HUES64 (cell line): ENCODE measurements around the gene OR6T1. TPM values are rescaled to one million over a fixed set of nuclear protein-coding genes. Genes with fewer than 3 reads are reported as not detected.

ENCODE experiments used
- H3K27ac ChIP-seq: 2 replicates; pipeline ENCODE4 v1.7.0; 2013; ENCODE audit warnings: low read depth, low read length, inconsistent platforms
- H3K27me3 ChIP-seq: 2 replicates; pipeline ENCODE4 v1.6.1; 2013; ENCODE audit warnings: mild to moderate bottlenecking, low read length; ENCODE audit not compliant: insufficient read depth
- H3K36me3 ChIP-seq: 2 replicates; pipeline ENCODE4 v1.6.1; 2013; ENCODE audit warnings: mild to moderate bottlenecking, low read length; ENCODE audit not compliant: insufficient read depth
- H3K4me1 ChIP-seq: 2 replicates; pipeline ENCODE4 v1.6.1; 2013; ENCODE audit warnings: mild to moderate bottlenecking, low read length, moderate library complexity; ENCODE audit not compliant: insufficient read depth
- H3K4me3 ChIP-seq: 2 replicates; pipeline ENCODE4 v1.5.1; 2013; ENCODE audit warnings: mild to moderate bottlenecking, low read length, moderate library complexity
- H3K9ac ChIP-seq: 2 replicates; pipeline ENCODE4 v1.6.1; 2013; ENCODE audit warnings: mild to moderate bottlenecking, low read depth, low read length
- H3K9me3 ChIP-seq: 2 replicates; pipeline ENCODE4 v1.6.1; 2013; ENCODE audit warnings: low read depth, low read length; ENCODE audit not compliant: insufficient read depth
- WGBS: fragments of 150-250, 120-280 bp; methylation state at CpG from one replicate; pipeline ENCODE4 v1.1.7; 2013; ENCODE audit warnings: missing lambda C conversion rate; 5-methylcytosine and 5-hydroxymethylcytosine counted together
- polyA plus RNA-seq, 2 experiments: library from polyadenylated mRNA; stranded (reverse); fragments of 50-300 nt; gene quantifications; one replicate each; pipeline ENCODE4 v1.2.3, GENCODE V29; 2013

Gene OR6T1
- not detected for polyA plus RNA-seq (2013, experiment 1 of 2)
- not detected for polyA plus RNA-seq (2013, experiment 2 of 2)

GRCh38 chr11:123943738-123944137 is at the start of gene OR6T1:
OR6T1 (minus strand) TSS chr11:123943838; CDS start chr11:123943838, 0 bp downstream.
- H3K4me1 ChIP-seq, result no peaks in the 10 kb centered on the region
- H3K27ac ChIP-seq, result no peak within 1 kb of the TSS
- no CpG with 5 or more reads among the region's 3 CpGs for WGBS
- no peak within 1 kb of the TSS for H3K4me3 ChIP-seq
- H3K9ac ChIP-seq, result no peak within 1 kb of the TSS
- no peaks in the 10 kb centered on the region for H3K27me3 ChIP-seq
- no peaks in the 10 kb centered on the region for H3K36me3 ChIP-seq
- no peaks in the 10 kb centered on the region for H3K9me3 ChIP-seq

- Histone ChIP-seq H3K9me3 (no peaks in the 10 kb centered on the region), H3K4me3 (no peak overlapping the region), H3K9ac (no peak overlapping the region), H3K4me1 (peaks cover 5% of the 10 kb centered on the region; the same call in 1 of the 2 replicates), H3K27me3 (no peaks in the 10 kb centered on the region), H3K27ac (no peak overlapping the region), H3K36me3 (no peaks in the 10 kb centered on the region)
- 93% methylated on average over 4 of the region's 5 CpGs for WGBS
These were observed 35.7 kb upstream of the OR6T1 start for GRCh38 chr11:123979311-123979710.

- no peak within 1 kb of the TSS for H3K27ac ChIP-seq
These were observed 34.2 kb upstream of the OR6T1 start, which contains the start of gene OR10S1 for GRCh38 chr11:123977731-123978347. OR10S1 (minus strand) TSS chr11:123977781; CDS start chr11:123977664, 117 bp downstream.

GRCh38 chr11:123976770-123977560 is 33.3 kb upstream of the OR6T1 start:
- Histone ChIP-seq H3K27me3 (no peaks in the 10 kb centered on the region), H3K4me3 (no peak overlapping the region), H3K4me1 (peaks cover 5% of the 10 kb centered on the region; the same call in 1 of the 2 replicates), H3K9ac (no peak overlapping the region), H3K9me3 (no peaks in the 10 kb centered on the region), H3K36me3 (no peaks in the 10 kb centered on the region), H3K27ac (no peak overlapping the region)
- WGBS, result 95% methylated on average over 18 of the region's 18 CpGs

More at GRCh38 chr11:123977731-123978347, 34.2 kb upstream of the OR6T1 start, which contains the start of gene OR10S1:
- H3K9ac ChIP-seq, result no peak within 1 kb of the TSS
- H3K27me3 ChIP-seq, result no peaks in the 10 kb centered on the region
- no peaks in the 10 kb centered on the region for H3K9me3 ChIP-seq
- no peak within 1 kb of the TSS for H3K4me3 ChIP-seq
- peaks cover 5% of the 10 kb centered on the region; the same call in 1 of the 2 replicates for H3K4me1 ChIP-seq
- no peaks in the 10 kb centered on the region for H3K36me3 ChIP-seq

- Histone ChIP-seq H3K4me1 (no peaks in the 10 kb centered on the region), H3K36me3 (no peaks in the 10 kb centered on the region), H3K4me3 (no peak overlapping the region), H3K9ac (no peak overlapping the region), H3K27ac (no peak overlapping the region), H3K9me3 (no peaks in the 10 kb centered on the region), H3K27me3 (no peaks in the 10 kb centered on the region)
- WGBS, result 100% methylated on average over 1 of the region's 1 CpG
These were observed 30.2 kb upstream of the OR6T1 start for GRCh38 chr11:123973816-123974215.

GRCh38 chr11:123956752-123957151 is 13.1 kb upstream of the OR6T1 start:
- H3K4me3 ChIP-seq, result no peak overlapping the region
- no peaks in the 10 kb centered on the region for H3K4me1 ChIP-seq
- H3K27ac ChIP-seq, result no peak overlapping the region
- H3K9me3 ChIP-seq, result peaks cover 5% of the 10 kb centered on the region; the same call in 1 of the 2 replicates
- H3K27me3 ChIP-seq, result no peaks in the 10 kb centered on the region
- no peak overlapping the region for H3K9ac ChIP-seq
- no peaks in the 10 kb centered on the region for H3K36me3 ChIP-seq

GRCh38 chr11:123945132-123945531 is 1.5 kb upstream of the OR6T1 start:
- Histone ChIP-seq H3K36me3 (no peaks in the 10 kb centered on the region), H3K9ac (no peak overlapping the region), H3K4me1 (no peaks in the 10 kb centered on the region), H3K27ac (no peak overlapping the region), H3K27me3 (no peaks in the 10 kb centered on the region), H3K4me3 (no peak overlapping the region), H3K9me3 (no peaks in the 10 kb centered on the region)
- 97% methylated on average over 1 of the region's 1 CpG for WGBS

- Histone ChIP-seq H3K36me3 (no peaks in the 10 kb centered on the region), H3K9ac (no peak overlapping the region), H3K4me3 (no peak overlapping the region), H3K27me3 (no peaks in the 10 kb centered on the region), H3K4me1 (no peaks in the 10 kb centered on the region), H3K27ac (no peak overlapping the region), H3K9me3 (no peaks in the 10 kb centered on the region)
- WGBS, result 98% methylated on average over 4 of the region's 4 CpGs
These were observed 1.2 kb downstream of the OR6T1 start for GRCh38 chr11:123942413-123942812.

- 100% methylated on average over 1 of the region's 1 CpG for WGBS
- no peaks in the 10 kb centered on the region for H3K9me3 ChIP-seq
- H3K27ac ChIP-seq, result no peak within 1 kb of the TSS
- no peaks in the 10 kb centered on the region for H3K36me3 ChIP-seq
- no peaks in the 10 kb centered on the region for H3K4me1 ChIP-seq
- no peak within 1 kb of the TSS for H3K9ac ChIP-seq
- H3K27me3 ChIP-seq, result no peaks in the 10 kb centered on the region
- H3K4me3 ChIP-seq, result no peak within 1 kb of the TSS
These were observed 4.3 kb downstream of the OR6T1 start, which contains the start of gene OR4D5 for GRCh38 chr11:123939317-123939716. OR4D5 (plus strand) TSS chr11:123939617; CDS start chr11:123939617, 0 bp downstream.

- Histone ChIP-seq H3K4me3 (no peak overlapping the region), H3K9ac (no peak overlapping the region), H3K27ac (no peak overlapping the region), H3K36me3 (no peaks in the 10 kb centered on the region), H3K9me3 (no peaks in the 10 kb centered on the region), H3K4me1 (no peaks in the 10 kb centered on the region), H3K27me3 (no peaks in the 10 kb centered on the region)
- WGBS, result 100% methylated on average over 1 of the region's 1 CpG
These were observed 19.6 kb downstream of the OR6T1 start for GRCh38 chr11:123924027-123924426.

GRCh38 chr11:123920943-123921342 is 22.7 kb downstream of the OR6T1 start:
- Histone ChIP-seq H3K4me1 (no peaks in the 10 kb centered on the region), H3K27ac (no peak overlapping the region), H3K36me3 (no peaks in the 10 kb centered on the region), H3K9ac (no peak overlapping the region), H3K4me3 (no peak overlapping the region), H3K9me3 (no peaks in the 10 kb centered on the region), H3K27me3 (no peaks in the 10 kb centered on the region)
- 89% methylated on average over 3 of the region's 3 CpGs for WGBS
